GM12874 (cell line): ENCODE data around the gene HNRNPA1.

Experiments used
- TF ChIP-seq, protein P1 (sequence below): IDR thresholded peaks from 2 replicates; pipeline ENCODE4 v1.5.1; 2011; ENCODE audit warnings: low read depth, mild to moderate bottlenecking, control low read depth, low read length, moderate library complexity; ENCODE audit not compliant: insufficient read depth

The HNRNPA1 gene

DNA sequence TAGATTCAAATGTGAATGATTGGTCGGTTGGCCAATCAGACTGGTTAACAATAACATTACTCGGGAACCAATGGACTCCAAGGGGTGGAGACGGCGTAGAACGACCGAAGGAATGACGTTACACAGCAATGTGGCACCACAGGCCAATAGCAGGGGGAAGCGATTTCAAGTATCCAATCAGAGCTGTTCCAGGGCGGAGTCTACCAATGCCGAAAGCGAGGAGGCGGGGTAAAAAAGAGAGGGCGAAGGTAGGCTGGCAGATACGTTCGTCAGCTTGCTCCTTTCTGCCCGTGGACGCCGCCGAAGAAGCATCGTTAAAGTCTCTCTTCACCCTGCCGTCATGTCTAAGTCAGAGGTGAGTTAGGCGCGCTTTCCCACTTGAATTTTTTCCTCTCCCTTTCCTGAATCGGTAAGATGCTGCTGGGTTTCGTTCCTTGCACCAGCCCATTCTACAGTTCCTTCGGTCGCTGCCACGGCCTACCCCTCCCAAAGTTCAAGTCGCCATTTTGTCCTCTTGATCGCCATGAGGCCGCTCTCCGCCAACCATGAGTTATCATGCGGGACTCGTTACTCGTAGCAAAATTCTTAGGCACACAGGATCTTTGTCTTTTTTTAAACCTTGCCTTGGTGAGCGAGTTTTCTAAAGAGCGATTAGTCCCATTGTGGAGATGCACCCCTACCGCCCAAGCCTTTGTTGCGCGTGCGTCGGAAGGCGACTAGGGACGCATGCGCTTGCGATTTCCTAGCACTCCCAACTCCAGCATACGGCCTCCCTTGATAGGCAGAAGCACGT is at the start of gene HNRNPA1:
HNRNPA1 (plus strand) TSS at position 259 of the 793 bp plus-strand sequence; CDS start at position 341, 82 bp downstream.
- TF ChIP-seq, protein P1, sequence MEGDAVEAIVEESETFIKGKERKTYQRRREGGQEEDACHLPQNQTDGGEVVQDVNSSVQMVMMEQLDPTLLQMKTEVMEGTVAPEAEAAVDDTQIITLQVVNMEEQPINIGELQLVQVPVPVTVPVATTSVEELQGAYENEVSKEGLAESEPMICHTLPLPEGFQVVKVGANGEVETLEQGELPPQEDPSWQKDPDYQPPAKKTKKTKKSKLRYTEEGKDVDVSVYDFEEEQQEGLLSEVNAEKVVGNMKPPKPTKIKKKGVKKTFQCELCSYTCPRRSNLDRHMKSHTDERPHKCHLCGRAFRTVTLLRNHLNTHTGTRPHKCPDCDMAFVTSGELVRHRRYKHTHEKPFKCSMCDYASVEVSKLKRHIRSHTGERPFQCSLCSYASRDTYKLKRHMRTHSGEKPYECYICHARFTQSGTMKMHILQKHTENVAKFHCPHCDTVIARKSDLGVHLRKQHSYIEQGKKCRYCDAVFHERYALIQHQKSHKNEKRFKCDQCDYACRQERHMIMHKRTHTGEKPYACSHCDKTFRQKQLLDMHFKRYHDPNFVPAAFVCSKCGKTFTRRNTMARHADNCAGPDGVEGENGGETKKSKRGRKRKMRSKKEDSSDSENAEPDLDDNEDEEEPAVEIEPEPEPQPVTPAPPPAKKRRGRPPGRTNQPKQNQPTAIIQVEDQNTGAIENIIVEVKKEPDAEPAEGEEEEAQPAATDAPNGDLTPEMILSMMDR = no peak

DNA sequence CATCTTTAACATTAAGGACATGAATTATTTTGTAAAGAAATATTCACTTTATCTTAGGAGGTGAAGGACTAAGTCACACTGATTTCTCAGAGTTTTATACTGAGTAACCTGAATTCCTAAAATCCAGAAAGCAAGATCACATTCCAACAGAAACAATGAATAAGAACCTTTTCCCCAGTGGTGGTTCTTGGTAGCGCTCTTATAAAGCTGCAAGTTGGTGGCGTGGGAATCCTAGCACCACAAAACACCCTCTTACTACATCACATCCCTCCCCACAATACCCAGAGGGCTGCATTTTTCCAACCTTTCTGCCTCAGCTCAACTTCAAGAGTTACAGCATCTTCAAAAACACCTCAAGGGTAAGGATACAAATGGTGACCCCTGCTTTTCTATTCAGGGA is 47.7 kb upstream of the HNRNPA1 start:
- TF ChIP-seq, protein P1 = no peak

DNA sequence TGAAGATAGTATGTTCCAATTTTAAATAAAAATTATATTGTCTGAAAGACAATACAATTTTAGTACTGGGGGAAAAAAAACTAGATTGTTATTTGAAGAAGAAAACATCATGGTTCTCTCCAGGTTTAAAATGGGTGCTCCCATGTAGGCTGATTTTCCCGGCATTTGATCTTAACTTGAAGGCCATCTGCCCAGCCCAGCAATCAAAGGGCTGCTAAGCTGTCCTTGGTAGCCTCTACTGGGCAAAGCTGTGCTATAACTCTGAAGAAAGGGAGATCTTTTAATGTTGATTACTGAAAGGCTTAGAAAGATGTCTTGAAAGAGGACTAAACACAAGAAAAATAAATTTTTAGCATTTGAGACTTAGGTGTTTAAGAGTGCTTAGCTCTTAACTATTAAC is 42.0 kb upstream of the HNRNPA1 start:
- TF ChIP-seq, protein P1 = no peak

DNA sequence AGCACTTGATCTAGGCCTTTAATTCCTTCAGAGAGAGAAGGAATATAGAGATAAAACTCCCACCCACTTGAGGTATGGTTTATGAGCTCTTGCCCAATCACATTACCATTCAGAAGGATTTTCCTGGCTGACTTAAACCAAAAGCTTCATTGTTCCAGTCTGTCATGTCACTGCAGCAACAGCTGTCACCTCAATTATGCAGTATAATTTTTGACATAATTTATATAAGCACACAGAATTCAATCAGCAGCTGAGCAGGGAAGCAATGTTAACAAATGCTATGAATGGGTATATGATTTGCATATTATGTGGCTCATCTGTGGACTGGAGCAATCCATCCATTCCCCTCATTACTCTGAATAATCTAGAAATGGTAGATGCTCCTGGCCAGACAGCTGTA is 40.9 kb upstream of the HNRNPA1 start:
- TF ChIP-seq, protein P1 = no peak

DNA sequence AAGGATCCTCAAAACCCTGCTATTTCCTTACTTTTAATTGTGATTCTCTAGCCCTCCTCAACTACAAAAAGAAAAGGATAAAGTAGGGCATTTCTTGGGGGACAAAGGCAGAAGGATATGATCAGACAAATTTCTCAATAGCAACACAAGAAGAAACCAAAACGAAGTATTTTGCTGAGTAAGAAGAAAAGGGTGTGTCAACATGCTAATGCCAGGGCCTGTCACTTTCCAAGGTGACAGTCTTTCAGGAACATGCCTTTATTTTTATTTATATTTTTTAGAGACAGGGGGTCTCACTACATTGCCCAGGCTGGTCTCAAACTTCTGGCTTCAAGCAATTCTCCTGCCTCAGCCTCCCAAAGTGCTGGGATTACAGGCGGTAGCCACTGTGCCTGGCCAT is 40.4 kb upstream of the HNRNPA1 start:
- TF ChIP-seq, protein P1 = no peak

DNA sequence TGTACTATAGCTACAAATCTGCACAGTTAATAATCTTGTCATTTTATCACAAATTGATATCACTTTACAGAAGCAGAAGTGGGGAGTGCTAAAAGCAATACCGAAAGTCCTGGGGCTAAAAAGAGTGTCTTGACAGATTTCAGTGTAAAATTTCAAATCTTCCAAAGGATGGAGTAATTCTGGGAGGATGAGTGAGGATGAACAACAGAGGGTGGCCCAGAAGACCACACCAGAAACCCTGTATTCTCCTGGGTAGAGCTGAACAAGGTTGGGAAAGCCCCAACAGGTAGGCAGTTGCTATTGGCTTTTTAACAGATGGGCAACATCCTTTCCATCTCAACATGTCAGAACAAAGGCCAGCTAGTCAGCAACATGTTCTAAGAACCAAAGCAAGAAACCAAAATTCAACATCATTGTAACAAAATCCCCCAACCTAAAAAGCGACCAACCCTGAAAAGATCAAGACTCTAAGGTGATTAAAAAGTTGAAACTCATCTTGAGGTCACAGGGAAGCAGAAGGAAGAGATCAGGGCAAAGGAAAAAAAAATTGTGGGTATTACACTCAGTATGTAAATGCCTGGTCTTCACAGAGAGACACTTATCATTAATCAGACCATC is 39.4 kb upstream of the HNRNPA1 start:
- TF ChIP-seq, protein P1 = no peak

DNA sequence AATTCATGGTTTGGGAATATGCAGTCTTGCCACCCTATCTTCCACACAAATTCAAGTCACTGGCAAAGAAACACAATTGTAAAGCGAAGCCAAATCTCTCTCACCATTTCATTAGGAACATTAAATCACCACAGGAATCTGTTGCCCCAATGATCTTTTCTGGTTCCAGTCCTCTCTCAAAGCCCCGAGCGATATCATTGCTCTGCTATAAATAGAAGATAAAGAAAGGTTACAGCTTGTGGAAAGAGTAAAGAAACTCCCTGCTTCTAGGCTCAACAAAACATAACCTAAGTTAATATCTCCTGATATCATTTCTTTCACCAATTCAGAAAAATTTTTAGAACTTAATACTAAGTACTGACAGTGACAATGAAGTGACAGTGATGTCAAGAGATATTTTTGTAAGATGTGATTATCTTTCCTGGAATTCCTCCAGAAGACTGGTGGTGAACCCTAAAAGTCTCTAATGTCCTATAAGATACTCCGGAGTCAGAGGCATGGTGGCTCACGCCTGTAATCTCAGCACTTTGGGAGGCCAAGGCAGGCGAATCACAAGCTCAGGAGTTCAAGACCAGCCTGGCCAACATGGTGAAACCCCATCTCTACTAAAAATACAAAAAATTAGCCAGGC is 34.4 kb upstream of the HNRNPA1 start:
- TF ChIP-seq, protein P1 = no peak
